Measurements from ENCODE around the gene IL1F10. TPM values are rescaled to one million over a fixed set of nuclear protein-coding genes. Genes with fewer than 3 reads are reported as not detected.

IL1F10 gene
- total and polyA plus RNA-seq, 2 experiments from 2014 or later, result not detected

GRCh38 chr2:113060796-113061195 lies 7.0 kb upstream of the IL1F10 start:
- no peak overlapping the region for H3K4me2 ChIP-seq
- H3K9me2 ChIP-seq (replicated peaks; ENCODE audit: insufficient read depth), result no peaks in the 10 kb centered on the region
- H2AFZ ChIP-seq, result no peak overlapping the region
- H3K4me1 ChIP-seq (ENCODE audit: insufficient read depth), result no peaks in the 10 kb centered on the region
- H3K9me3 ChIP-seq (ENCODE audit: low read depth), result no peaks in the 10 kb centered on the region
- H3K27me3 ChIP-seq, result no peaks in the 10 kb centered on the region
- H3K27ac ChIP-seq, result no peak overlapping the region
- H3K4me3 ChIP-seq, result no peak overlapping the region
- no peaks in the 10 kb centered on the region for H4K20me1 ChIP-seq (ENCODE audit: insufficient read depth, poor library complexity, severe bottlenecking)
- 58% methylated on average over 1 of the region's 1 CpG for WGBS (ENCODE audit: low lambda C conversion rate, missing lambda C conversion rate)
- H3K79me2 ChIP-seq, result no peaks in the 10 kb centered on the region
- H3K36me3 ChIP-seq (replicated peaks; ENCODE audit: insufficient read depth, low read depth), result no peaks in the 10 kb centered on the region
- DNase-seq (ENCODE audit: low spot score), result no peak
- no peak for TF ChIP-seq CTCF (IDR thresholded peaks at IDR 0.05; ENCODE audit: poor library complexity)
- TF ChIP-seq EZH2phosphoT487 (IDR thresholded peaks at IDR 0.05; ENCODE audit: low read depth, severe bottlenecking, unreplicated experiment), result no peak
- TF ChIP-seq EZH2 (IDR thresholded peaks at IDR 0.05; ENCODE audit: borderline replicate concordance), result no peak

DNA sequence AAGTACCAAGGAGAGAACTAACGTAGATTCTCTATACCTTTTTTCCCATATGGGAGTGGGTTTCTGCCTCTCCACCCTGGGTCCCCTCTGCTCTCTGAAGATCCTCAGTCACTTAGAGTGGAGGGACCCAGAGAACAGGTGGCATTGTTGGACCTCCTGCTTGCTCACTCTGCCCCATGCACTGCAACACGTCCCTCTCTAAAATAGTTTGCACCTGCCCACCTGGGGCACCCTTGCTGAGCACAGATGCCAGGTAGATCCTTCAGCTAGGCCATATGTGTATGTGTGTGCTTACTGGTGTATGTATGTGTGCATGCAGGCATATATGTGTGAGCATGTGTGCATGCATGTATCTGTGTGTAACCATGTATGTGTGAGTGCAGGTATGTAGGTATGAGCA lies 6.5 kb upstream of the IL1F10 start:
- H3K27ac ChIP-seq, result no peak overlapping the region
- no peaks in the 10 kb centered on the region for H3K27me3 ChIP-seq
- H2AFZ ChIP-seq, result no peak overlapping the region
- no peaks in the 10 kb centered on the region for H3K9me2 ChIP-seq (replicated peaks; ENCODE audit: insufficient read depth)
- no peaks in the 10 kb centered on the region for H4K20me1 ChIP-seq (ENCODE audit: insufficient read depth, poor library complexity, severe bottlenecking)
- TF ChIP-seq EZH2phosphoT487 (IDR thresholded peaks at IDR 0.05; ENCODE audit: low read depth, severe bottlenecking, unreplicated experiment) (no peak), EZH2 (IDR thresholded peaks at IDR 0.05; ENCODE audit: borderline replicate concordance) (no peak), CTCF (IDR thresholded peaks at IDR 0.05; ENCODE audit: poor library complexity) (no peak)
- no peaks in the 10 kb centered on the region for H3K9me3 ChIP-seq (ENCODE audit: low read depth)
- no peak overlapping the region for H3K4me3 ChIP-seq
- H3K4me1 ChIP-seq (ENCODE audit: insufficient read depth), result no peaks in the 10 kb centered on the region
- H3K36me3 ChIP-seq (replicated peaks; ENCODE audit: insufficient read depth, low read depth), result no peaks in the 10 kb centered on the region
- 48% methylated on average over 2 of the region's 2 CpGs for WGBS (ENCODE audit: low lambda C conversion rate, missing lambda C conversion rate)
- no peak for DNase-seq (ENCODE audit: low spot score)
- H3K79me2 ChIP-seq, result no peaks in the 10 kb centered on the region
- H3K4me2 ChIP-seq, result no peak overlapping the region

DNA sequence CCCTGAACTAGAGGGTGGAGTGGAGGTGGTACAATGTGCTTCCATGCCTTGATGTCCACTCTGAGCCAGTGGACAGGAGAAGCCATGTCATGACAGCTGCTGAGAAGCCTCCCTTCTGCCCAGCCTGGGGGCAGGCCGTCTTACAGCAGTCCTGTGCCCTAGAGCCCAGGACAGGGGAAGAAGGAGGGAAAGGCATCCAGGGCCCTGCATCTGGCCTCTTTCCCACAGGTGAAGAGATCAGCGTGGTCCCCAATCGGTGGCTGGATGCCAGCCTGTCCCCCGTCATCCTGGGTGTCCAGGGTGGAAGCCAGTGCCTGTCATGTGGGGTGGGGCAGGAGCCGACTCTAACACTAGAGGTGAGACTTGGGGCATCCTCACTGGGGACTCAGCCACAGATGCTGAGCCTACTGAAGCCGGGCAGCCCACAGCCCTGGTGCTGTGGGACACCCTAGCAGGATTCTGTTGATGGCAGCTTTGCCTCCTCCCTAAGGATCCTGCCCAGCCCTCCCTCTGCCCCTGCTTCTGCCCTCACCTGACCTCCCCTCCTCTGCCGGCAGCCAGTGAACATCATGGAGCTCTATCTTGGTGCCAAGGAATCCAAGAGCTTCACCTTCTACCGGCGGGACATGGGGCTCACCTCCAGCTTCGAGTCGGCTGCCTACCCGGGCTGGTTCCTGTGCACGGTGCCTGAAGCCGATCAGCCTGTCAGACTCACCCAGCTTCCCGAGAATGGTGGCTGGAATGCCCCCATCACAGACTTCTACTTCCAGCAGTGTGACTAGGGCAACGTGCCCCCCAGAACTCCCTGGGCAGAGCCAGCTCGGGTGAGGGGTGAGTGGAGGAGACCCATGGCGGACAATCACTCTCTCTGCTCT lies 5.6 kb upstream of the IL1F10 start:
- Histone ChIP-seq H3K4me3 (no peak overlapping the region), H3K9me2 (replicated peaks; ENCODE audit: insufficient read depth) (no peaks in the 10 kb centered on the region), H3K27ac (no peak overlapping the region), H4K20me1 (ENCODE audit: insufficient read depth, poor library complexity, severe bottlenecking) (no peaks in the 10 kb centered on the region), H3K4me2 (no peak overlapping the region), H3K36me3 (replicated peaks; ENCODE audit: insufficient read depth, low read depth) (no peaks in the 10 kb centered on the region), H3K4me1 (ENCODE audit: insufficient read depth) (no peaks in the 10 kb centered on the region), H3K9me3 (ENCODE audit: low read depth) (no peaks in the 10 kb centered on the region), H2AFZ (no peak overlapping the region), H3K79me2 (no peaks in the 10 kb centered on the region), H3K27me3 (no peaks in the 10 kb centered on the region)
- DNase-seq (ENCODE audit: low spot score), result peak; percentile 1
- TF ChIP-seq CTCF (IDR thresholded peaks at IDR 0.05; ENCODE audit: poor library complexity) (no peak), EZH2 (IDR thresholded peaks at IDR 0.05; ENCODE audit: borderline replicate concordance) (no peak), EZH2phosphoT487 (IDR thresholded peaks at IDR 0.05; ENCODE audit: low read depth, severe bottlenecking, unreplicated experiment) (no peak)
- 90% methylated on average over 18 of the region's 18 CpGs for WGBS (ENCODE audit: low lambda C conversion rate, missing lambda C conversion rate)

All from hepatocyte (in vitro differentiated cells).